Nephron (organoid): ENCODE data around the gene HOXD11.

ENCODE experiments used
- H3K27ac Mint-ChIP-seq, 3 experiments: 2 replicates each; pipeline ENCODE4 v1.8.0; 2020; ENCODE audit warnings: mixed read lengths in 3 of 3, mild to moderate bottlenecking in 2 of 3, moderate library complexity in 1 of 3
- H3K27me3 Mint-ChIP-seq: 2 replicates; pipeline ENCODE4 v1.8.0; 2021; ENCODE audit warnings: low read depth, mild to moderate bottlenecking, moderate library complexity, mixed read lengths
- H3K36me3 Mint-ChIP-seq: 2 replicates; pipeline ENCODE4 v1.8.0; 2020; ENCODE audit warnings: low read depth, mixed read lengths
- H3K4me1 Mint-ChIP-seq: 2 replicates; pipeline ENCODE4 v1.8.0; 2020; ENCODE audit warnings: mixed read lengths
- H3K4me3 Mint-ChIP-seq, 3 experiments: 2 replicates each; pipeline ENCODE4 v1.8.0; 2020; ENCODE audit warnings: mild to moderate bottlenecking in 3 of 3, mixed read lengths in 3 of 3, moderate library complexity in 2 of 3
- H3K9me3 Mint-ChIP-seq: 2 replicates; pipeline ENCODE4 v1.8.0; 2020; ENCODE audit warnings: mixed read lengths
- TF ChIP-seq, protein P1 (sequence below), 3 experiments: fragments of 200-600 bp; sonication (generic); IDR thresholded peaks; one replicate each; pipeline ENCODE4 v1.5.0; 2021; ENCODE audit warnings: antibody characterized with exemption in 3 of 3; ENCODE audit not compliant: unreplicated experiment in 3 of 3

The HOXD11 gene

DNA sequence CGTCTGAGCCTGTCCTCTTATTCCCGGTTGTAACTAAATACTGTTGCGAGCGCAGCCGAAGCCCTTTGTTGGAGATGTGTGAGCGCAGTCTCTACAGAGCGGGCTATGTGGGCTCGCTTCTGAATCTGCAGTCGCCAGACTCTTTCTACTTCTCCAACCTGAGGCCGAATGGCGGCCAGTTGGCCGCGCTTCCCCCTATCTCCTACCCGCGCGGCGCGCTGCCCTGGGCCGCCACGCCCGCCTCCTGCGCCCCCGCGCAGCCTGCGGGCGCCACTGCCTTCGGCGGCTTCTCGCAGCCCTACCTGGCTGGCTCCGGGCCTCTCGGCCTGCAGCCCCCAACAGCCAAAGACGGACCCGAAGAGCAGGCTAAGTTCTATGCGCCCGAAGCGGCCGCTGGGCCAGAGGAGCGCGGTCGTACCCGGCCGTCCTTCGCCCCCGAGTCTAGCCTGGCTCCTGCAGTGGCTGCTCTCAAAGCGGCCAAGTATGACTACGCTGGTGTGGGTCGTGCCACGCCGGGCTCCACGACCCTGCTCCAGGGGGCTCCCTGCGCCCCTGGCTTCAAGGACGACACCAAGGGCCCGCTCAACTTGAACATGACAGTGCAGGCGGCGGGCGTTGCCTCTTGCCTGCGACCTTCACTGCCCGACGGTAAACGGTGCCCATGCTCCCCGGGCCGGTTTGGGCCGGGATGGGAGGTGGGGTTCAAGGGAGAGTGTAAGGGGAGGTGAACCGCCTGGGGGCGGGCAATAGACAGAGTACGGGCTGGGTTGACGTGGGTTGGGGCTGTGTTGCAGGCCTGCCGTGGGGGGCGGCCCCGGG lies 7.1 kb upstream of the HOXD11 start, which contains the start of gene HOXD12:
Gene HOXD12, plus strand, starts transcription at position 68 of the 819 bp plus-strand sequence. Its CDS starts 7 bp downstream, at position 75.
- Mint-ChIP-seq H3K4me1 (peaks cover 26% of the 10 kb centered on the region), H3K27ac (no peak within 1 kb of the TSS), H3K4me3 (peak within 1 kb of the TSS; percentile 51 to 77 (median 65)), H3K9me3 (no peaks in the 10 kb centered on the region), H3K27me3 (peaks cover 100% of the 10 kb centered on the region), H3K36me3 (no peaks in the 10 kb centered on the region)
- TF ChIP-seq, protein P1, sequence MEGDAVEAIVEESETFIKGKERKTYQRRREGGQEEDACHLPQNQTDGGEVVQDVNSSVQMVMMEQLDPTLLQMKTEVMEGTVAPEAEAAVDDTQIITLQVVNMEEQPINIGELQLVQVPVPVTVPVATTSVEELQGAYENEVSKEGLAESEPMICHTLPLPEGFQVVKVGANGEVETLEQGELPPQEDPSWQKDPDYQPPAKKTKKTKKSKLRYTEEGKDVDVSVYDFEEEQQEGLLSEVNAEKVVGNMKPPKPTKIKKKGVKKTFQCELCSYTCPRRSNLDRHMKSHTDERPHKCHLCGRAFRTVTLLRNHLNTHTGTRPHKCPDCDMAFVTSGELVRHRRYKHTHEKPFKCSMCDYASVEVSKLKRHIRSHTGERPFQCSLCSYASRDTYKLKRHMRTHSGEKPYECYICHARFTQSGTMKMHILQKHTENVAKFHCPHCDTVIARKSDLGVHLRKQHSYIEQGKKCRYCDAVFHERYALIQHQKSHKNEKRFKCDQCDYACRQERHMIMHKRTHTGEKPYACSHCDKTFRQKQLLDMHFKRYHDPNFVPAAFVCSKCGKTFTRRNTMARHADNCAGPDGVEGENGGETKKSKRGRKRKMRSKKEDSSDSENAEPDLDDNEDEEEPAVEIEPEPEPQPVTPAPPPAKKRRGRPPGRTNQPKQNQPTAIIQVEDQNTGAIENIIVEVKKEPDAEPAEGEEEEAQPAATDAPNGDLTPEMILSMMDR (IDR thresholded peaks at IDR 0.05; ENCODE audit: unreplicated experiment in 3 of 3) = no peak

DNA sequence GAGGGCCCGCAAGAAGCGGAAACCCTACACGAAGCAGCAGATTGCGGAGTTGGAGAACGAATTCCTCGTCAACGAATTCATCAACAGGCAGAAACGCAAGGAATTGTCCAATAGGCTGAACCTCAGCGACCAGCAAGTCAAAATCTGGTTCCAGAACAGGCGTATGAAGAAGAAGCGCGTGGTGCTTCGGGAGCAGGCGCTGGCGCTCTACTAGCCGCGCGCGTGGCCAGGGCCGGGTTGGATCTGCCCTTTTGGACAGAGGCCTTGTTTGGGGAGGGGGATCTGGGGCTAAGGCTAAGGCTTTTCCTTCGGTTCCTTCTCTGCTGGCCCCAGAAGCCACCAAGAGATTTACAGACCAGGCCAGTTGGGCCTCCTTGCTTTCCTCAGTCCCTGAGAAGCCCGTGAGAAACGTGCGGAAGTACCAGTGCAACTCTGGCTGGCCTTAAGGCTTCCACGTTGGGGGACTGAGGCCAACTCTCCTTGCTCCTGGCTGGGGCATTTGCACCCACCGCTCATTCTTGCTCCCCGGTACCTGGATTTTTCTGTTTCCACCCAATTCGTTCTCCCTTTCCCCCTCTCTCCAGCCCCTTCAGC lies 6.4 kb upstream of the HOXD11 start:
- TF ChIP-seq, protein P1 (IDR thresholded peaks at IDR 0.05; ENCODE audit: unreplicated experiment in 3 of 3) = no peak
- Mint-ChIP-seq H3K27me3 (peaks cover 100% of the 10 kb centered on the region), H3K27ac (no peak overlapping the region), H3K4me1 (peaks cover 30% of the 10 kb centered on the region), H3K36me3 (no peaks in the 10 kb centered on the region), H3K9me3 (no peaks in the 10 kb centered on the region), H3K4me3 (peak overlapping the region in 1 of 3 experiments; percentile 51)

DNA sequence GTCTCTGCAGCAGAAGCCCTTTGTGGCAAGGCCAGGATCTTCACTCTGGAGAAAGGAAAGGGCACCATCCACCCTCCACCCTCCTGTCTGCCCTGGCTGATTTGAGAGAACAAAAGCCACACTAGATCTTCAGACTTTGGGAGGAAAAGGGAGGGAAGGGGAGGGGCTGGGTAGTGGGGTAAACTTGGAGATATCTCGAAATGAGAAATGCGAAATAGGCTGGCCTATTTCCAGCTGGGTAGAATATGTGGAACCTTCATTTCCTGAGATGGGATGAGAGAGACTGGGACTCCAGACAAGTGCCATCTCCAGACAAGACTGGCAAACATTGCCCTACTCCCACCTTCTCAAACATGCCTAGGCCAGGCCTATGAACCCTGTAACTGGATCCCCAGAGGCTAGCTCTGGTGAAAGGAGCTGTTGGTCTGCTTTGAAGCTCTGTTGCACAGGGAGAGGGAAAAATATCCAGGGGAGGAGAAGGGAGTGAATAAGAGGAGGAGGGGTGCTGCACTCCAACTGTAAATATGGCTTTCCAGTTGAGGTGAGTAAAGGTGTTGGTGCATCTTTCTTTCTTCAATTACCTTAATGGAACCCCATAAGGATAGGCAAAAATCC lies 5.8 kb upstream of the HOXD11 start:
- H3K4me3 Mint-ChIP-seq = no peak overlapping the region
- no peaks in the 10 kb centered on the region for H3K9me3 Mint-ChIP-seq
- H3K27ac Mint-ChIP-seq = no peak overlapping the region
- H3K36me3 Mint-ChIP-seq = no peaks in the 10 kb centered on the region
- TF ChIP-seq, protein P1 (IDR thresholded peaks at IDR 0.05; ENCODE audit: unreplicated experiment in 3 of 3) = no peak
- H3K27me3 Mint-ChIP-seq = peaks cover 100% of the 10 kb centered on the region
- peaks cover 37% of the 10 kb centered on the region for H3K4me1 Mint-ChIP-seq

DNA sequence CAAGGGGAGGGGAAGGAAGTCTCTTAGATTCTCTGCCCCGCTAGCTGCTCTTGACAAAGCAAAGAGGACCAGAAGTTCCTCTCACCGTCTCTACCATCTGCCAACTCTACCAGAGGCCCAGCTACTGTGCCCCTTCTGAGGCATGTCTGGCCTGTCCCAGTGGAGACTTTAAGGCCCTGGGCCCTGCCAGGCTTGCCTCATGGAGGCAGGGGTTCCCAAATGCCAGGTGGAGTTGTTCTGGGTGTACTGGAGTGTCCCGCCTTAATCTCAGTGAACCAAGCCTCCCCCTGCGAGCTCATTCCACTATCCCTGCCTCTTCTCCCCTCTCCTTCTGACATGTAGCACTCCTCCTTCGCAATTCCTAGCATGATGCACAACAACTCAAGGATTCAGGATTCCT lies 5.2 kb upstream of the HOXD11 start:
- Mint-ChIP-seq H3K9me3 (no peaks in the 10 kb centered on the region), H3K4me3 (no peak overlapping the region), H3K36me3 (no peaks in the 10 kb centered on the region), H3K27me3 (peaks cover 100% of the 10 kb centered on the region), H3K4me1 (peaks cover 36% of the 10 kb centered on the region), H3K27ac (no peak overlapping the region)
- TF ChIP-seq, protein P1 (IDR thresholded peaks at IDR 0.05; ENCODE audit: unreplicated experiment in 3 of 3) = no peak

DNA sequence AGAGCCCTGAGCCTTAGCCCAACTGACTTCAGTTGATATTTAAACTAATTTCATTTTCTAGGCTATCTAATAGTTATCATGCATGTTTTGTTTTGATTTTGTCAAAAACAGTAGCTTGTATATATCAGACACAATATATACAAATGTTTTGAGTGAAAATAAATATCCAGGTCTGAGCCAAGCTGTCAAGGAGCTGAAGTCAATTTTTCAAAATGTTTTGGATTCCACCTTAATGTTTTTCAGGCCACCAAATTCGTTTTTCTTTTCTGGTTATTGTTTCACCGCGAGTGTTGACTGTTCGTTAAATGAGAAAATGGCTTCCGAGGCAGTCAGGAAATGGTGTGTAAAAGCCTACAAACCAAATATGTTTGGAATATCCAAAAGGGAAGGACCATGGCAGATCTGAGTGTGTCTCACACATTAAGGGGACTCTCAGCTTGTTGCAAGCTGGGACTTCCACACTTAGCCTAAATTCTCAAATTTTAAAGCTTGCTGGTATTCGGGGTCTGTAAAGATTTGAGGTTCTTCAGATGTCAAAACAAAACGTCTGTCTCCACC lies 4.7 kb upstream of the HOXD11 start:
- H3K27me3 Mint-ChIP-seq = peaks cover 100% of the 10 kb centered on the region
- H3K27ac Mint-ChIP-seq = no peak overlapping the region
- H3K36me3 Mint-ChIP-seq = no peaks in the 10 kb centered on the region
- no peak overlapping the region for H3K4me3 Mint-ChIP-seq
- H3K9me3 Mint-ChIP-seq = no peaks in the 10 kb centered on the region
- TF ChIP-seq, protein P1 (IDR thresholded peaks at IDR 0.05; ENCODE audit: unreplicated experiment in 3 of 3) = no peak
- peaks cover 32% of the 10 kb centered on the region for H3K4me1 Mint-ChIP-seq
